GM23338 (cell line): ENCODE measurements around the gene ERBB4. TPM values are rescaled to one million over a fixed set of nuclear protein-coding genes. Genes with fewer than 3 reads are reported as not detected.

Experiments used
- ATAC-seq: fragments of 200-7000 bp; cut with Tn5 transposase; 3 replicates; pipeline ENCODE4 v1.9.1; 2020
- DNase-seq: peaks from one replicate; pipeline ENCODE4 v3.0.0-alpha.2; 2015; ENCODE audit warnings: low spot score
- H2AFZ ChIP-seq: fragments of 200-600 bp; sonication (generic); 2 replicates; pipeline ENCODE4 v1.8.0; 2016; ENCODE audit warnings: antibody characterized with exemption, mild to moderate bottlenecking, moderate library complexity
- H3F3A ChIP-seq: fragments of 200-600 bp; sonication (generic); replicated peaks from 2 replicates; pipeline ENCODE4 v1.8.0; 2017; ENCODE audit warnings: antibody characterized with exemption, mixed run types, low read depth
- H3K27ac ChIP-seq: fragments of 200-600 bp; sonication (generic); 2 replicates; pipeline ENCODE4 v1.6.1; 2016; ENCODE audit warnings: low read depth
- H3K27me3 ChIP-seq: fragments of 200-600 bp; sonication (generic); 2 replicates; pipeline ENCODE4 v1.8.0; 2016; ENCODE audit warnings: mild to moderate bottlenecking, mixed run types, moderate library complexity; ENCODE audit not compliant: insufficient read depth
- H3K36me3 ChIP-seq: fragments of 200-600 bp; sonication (generic); 2 replicates; pipeline ENCODE4 v1.8.0; 2016; ENCODE audit warnings: mild to moderate bottlenecking; ENCODE audit not compliant: insufficient read depth
- H3K4me1 ChIP-seq: fragments of 200-600 bp; sonication (generic); 2 replicates; pipeline ENCODE4 v1.8.0; 2016; ENCODE audit warnings: mild to moderate bottlenecking, moderate library complexity; ENCODE audit not compliant: insufficient read depth
- H3K4me2 ChIP-seq: fragments of 200-600 bp; sonication (generic); 2 replicates; pipeline ENCODE4 v1.7.1; 2017; ENCODE audit warnings: mixed run types
- H3K4me3 ChIP-seq: fragments of 200-600 bp; sonication (generic); 2 replicates; pipeline ENCODE4 v1.6.1; 2016; ENCODE audit warnings: mixed run types
- H3K79me2 ChIP-seq: fragments of 200-600 bp; sonication (generic); replicated peaks from 2 replicates; pipeline ENCODE4 v1.8.0; 2017; ENCODE audit warnings: mild to moderate bottlenecking; ENCODE audit not compliant: insufficient read depth
- H3K9me2 ChIP-seq: fragments of 200-600 bp; sonication (generic); 2 replicates; pipeline ENCODE4 v1.8.0; 2017; ENCODE audit not compliant: insufficient read depth
- H4K20me1 ChIP-seq: fragments of 200-600 bp; sonication (generic); replicated peaks from 2 replicates; pipeline ENCODE4 v1.8.0; 2017; ENCODE audit warnings: mild to moderate bottlenecking; ENCODE audit not compliant: insufficient read depth
- H3K27ac Mint-ChIP-seq: 2 replicates; pipeline ENCODE4 v1.8.0; 2020; ENCODE audit warnings: inconsistent platforms, mild to moderate bottlenecking, moderate library complexity, mixed read lengths
- H3K27me3 Mint-ChIP-seq: 3 replicates; pipeline ENCODE4 v1.8.0; 2022; ENCODE audit warnings: low read depth, mild to moderate bottlenecking, moderate library complexity, mixed read lengths, inconsistent platforms; ENCODE audit not compliant: insufficient read depth, poor library complexity
- H3K36me3 Mint-ChIP-seq: 3 replicates; pipeline ENCODE4 v1.8.0; 2021; ENCODE audit warnings: low read depth, mild to moderate bottlenecking, inconsistent platforms, moderate library complexity, mixed read lengths
- H3K4me1 Mint-ChIP-seq: 3 replicates; pipeline ENCODE4 v1.8.0; 2020; ENCODE audit warnings: mild to moderate bottlenecking, inconsistent platforms, mixed read lengths
- H3K4me3 Mint-ChIP-seq: 3 replicates; pipeline ENCODE4 v1.8.0; 2021; ENCODE audit warnings: moderate library complexity, mild to moderate bottlenecking, inconsistent platforms, mixed read lengths
- H3K9me3 Mint-ChIP-seq: 3 replicates; pipeline ENCODE4 v1.8.0; 2020; ENCODE audit warnings: moderate library complexity, mild to moderate bottlenecking, inconsistent platforms, mixed read lengths
- EZH2 ChIP-seq: fragments of 200-600 bp; sonication (generic); IDR thresholded peaks from one replicate; pipeline ENCODE4 v1.8.0; 2017; ENCODE audit warnings: antibody characterized with exemption, mild to moderate bottlenecking, low read depth; ENCODE audit not compliant: unreplicated experiment
- JUNB ChIP-seq: IDR thresholded peaks from one replicate; pipeline ENCODE4 v1.6.1; 2016; ENCODE audit warnings: antibody characterized with exemption; ENCODE audit not compliant: unreplicated experiment
- NANOG ChIP-seq: IDR thresholded peaks from 2 replicates; pipeline ENCODE4 v1.6.1; 2016; ENCODE audit warnings: antibody characterized with exemption, borderline replicate concordance
- POLR2AphosphoS5 ChIP-seq: IDR thresholded peaks from 2 replicates; pipeline ENCODE4 v1.6.1; 2016; ENCODE audit warnings: antibody characterized with exemption, low read depth
- STAT1 ChIP-seq: IDR thresholded peaks from one replicate; pipeline ENCODE4 v1.6.1; 2016; ENCODE audit warnings: antibody characterized with exemption; ENCODE audit not compliant: unreplicated experiment
- polyA plus RNA-seq: library from polyadenylated mRNA; unstranded; fragments of >200 nt; fragmentation: Nextera tagmentation; extraction: Ambion mirVana; gene quantifications from 2 replicates; pipeline ENCODE4 v1.2.1, GENCODE V29; 2016
- total RNA-seq: library from RNA; depleted of rRNA; stranded (reverse); fragments of >200 nt; shearing (Covaris generic); gene quantifications from 2 replicates; pipeline ENCODE4 v1.2.3, GENCODE V29; 2014
- TF ChIP-seq, protein P1 (sequence below), 2 experiments: fragments of 200-600 bp in 1 of 2; sonication (generic) in 1 of 2; conservative IDR thresholded peaks; 2 replicates each; pipeline versions ENCODE4 v1.5.1 to v1.6.1; 2016 to 2017; ENCODE audit warnings: antibody characterized with exemption in 2 of 2, low read depth in 2 of 2, mild to moderate bottlenecking in 2 of 2, moderate library complexity in 1 of 2
- TF ChIP-seq, protein P2 (sequence below): IDR thresholded peaks from 2 replicates; pipeline ENCODE4 v1.6.1; 2016; ENCODE audit warnings: antibody characterized with exemption
- TF ChIP-seq, protein P3 (sequence below): fragments of 250-450 bp; sonication (Bioruptor Pico); IDR thresholded peaks from 2 replicates; pipeline ENCODE4 v1.5.0; 2020; ENCODE audit warnings: mild to moderate bottlenecking, moderate library complexity

Gene ERBB4
- total and polyA plus RNA-seq, 2 experiments from 2014 or later: 0.73 to 1.1 TPM

DNA sequence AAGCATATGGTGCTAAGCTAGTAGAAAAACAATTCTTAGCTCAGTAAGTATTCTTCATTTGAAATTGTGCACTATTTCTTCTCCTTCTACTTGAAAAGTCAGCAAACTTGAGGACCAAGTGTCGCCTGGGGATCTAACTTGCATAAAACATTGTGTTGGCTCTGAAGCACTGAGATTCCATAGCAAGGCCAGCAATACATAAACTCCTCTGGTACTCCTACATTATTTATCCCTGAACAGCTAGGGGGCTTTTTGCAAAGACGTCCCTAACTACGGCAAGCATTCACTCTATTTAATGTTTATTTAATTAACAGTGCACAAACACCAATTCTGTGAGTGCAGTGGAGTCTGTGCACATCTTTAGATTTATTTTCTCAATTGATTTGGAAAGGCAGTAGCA, 392.2 kb downstream of the ERBB4 start:
- no peak overlapping the region for H3K27ac Mint-ChIP-seq
- H3K27ac ChIP-seq: no peak overlapping the region

DNA sequence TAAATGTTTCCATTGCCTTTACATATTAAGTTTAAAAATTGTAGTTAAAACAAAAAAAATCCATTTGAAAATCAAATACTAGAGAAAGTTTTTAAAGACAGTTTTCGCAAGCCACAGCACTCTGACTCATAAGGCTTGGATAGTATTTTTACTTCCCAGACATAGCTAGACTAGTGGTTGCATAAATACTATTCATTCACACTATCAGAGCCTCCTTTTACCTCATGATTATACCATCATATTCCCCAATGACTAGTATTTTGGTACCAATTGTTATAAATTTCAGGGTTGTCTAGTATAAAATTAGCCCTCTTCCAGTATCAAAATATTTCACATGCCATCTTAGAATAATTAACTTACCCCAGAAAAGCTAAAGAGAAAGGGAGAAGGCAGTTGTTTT, 393.5 kb downstream of the ERBB4 start:
- Histone ChIP-seq H3K36me3 (no peaks in the 10 kb centered on the region), H3K4me3 (no peak overlapping the region), H3K9me2 (no peaks in the 10 kb centered on the region), H3K27me3 (no peaks in the 10 kb centered on the region), H3K4me2 (no peak overlapping the region), H2AFZ (no peak overlapping the region), H3K79me2 (no peaks in the 10 kb centered on the region), H3K27ac (no peak overlapping the region), H3F3A (no peaks in the 10 kb centered on the region), H4K20me1 (no peaks in the 10 kb centered on the region), H3K4me1 (no peaks in the 10 kb centered on the region)
- ATAC-seq: no peak
- no peak for DNase-seq
- TF ChIP-seq EZH2: no peak
- no peak for TF ChIP-seq STAT1
- Mint-ChIP-seq H3K36me3 (no peaks in the 10 kb centered on the region), H3K4me3 (no peak overlapping the region), H3K27ac (no peak overlapping the region), H3K9me3 (peaks cover 3% of the 10 kb centered on the region; the same call in 1 of the 3 replicates), H3K27me3 (no peaks in the 10 kb centered on the region), H3K4me1 (no peaks in the 10 kb centered on the region)

More for the DNA sequence above, 392.2 kb downstream of the ERBB4 start:
- Mint-ChIP-seq H3K9me3 (peaks cover 3% of the 10 kb centered on the region; the same call in 1 of the 3 replicates), H3K27me3 (no peaks in the 10 kb centered on the region), H3K4me1 (no peaks in the 10 kb centered on the region), H3K36me3 (no peaks in the 10 kb centered on the region), H3K4me3 (no peak overlapping the region)
- no peak for ATAC-seq
- H3K36me3 ChIP-seq: no peaks in the 10 kb centered on the region
- no peak for DNase-seq
- H3K4me2 ChIP-seq: no peak overlapping the region
- H3F3A ChIP-seq: no peaks in the 10 kb centered on the region
- H3K9me2 ChIP-seq: no peaks in the 10 kb centered on the region
- TF ChIP-seq, protein P1, sequence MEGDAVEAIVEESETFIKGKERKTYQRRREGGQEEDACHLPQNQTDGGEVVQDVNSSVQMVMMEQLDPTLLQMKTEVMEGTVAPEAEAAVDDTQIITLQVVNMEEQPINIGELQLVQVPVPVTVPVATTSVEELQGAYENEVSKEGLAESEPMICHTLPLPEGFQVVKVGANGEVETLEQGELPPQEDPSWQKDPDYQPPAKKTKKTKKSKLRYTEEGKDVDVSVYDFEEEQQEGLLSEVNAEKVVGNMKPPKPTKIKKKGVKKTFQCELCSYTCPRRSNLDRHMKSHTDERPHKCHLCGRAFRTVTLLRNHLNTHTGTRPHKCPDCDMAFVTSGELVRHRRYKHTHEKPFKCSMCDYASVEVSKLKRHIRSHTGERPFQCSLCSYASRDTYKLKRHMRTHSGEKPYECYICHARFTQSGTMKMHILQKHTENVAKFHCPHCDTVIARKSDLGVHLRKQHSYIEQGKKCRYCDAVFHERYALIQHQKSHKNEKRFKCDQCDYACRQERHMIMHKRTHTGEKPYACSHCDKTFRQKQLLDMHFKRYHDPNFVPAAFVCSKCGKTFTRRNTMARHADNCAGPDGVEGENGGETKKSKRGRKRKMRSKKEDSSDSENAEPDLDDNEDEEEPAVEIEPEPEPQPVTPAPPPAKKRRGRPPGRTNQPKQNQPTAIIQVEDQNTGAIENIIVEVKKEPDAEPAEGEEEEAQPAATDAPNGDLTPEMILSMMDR (conservative IDR thresholded peaks at IDR 0.05; ENCODE audit: low read depth in 2 of 2): no peak
- no peaks in the 10 kb centered on the region for H4K20me1 ChIP-seq
- H3K79me2 ChIP-seq: no peaks in the 10 kb centered on the region
- no peaks in the 10 kb centered on the region for H3K27me3 ChIP-seq
- H3K4me1 ChIP-seq: no peaks in the 10 kb centered on the region
- no peak overlapping the region for H2AFZ ChIP-seq
- no peak overlapping the region for H3K4me3 ChIP-seq

DNA sequence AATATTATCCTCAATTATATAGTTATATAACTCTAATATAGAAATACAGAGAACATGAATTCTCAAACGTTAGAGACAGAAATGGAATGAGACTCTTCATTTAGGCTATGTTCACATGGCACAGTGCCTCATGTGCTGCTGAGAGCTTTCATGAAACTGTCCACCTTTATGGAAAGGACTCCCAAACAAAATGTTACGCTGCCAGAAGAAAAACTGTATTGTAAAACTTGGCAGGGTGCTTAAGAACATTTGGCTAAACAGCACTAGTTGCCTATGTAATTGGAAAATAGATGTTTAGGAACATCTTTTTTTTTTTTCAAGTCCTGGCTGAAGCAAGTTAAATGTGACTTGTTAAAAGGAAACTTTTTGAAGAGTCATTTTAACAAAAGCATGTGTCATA, 396.0 kb downstream of the ERBB4 start:
- Histone ChIP-seq H3K79me2 (no peaks in the 10 kb centered on the region), H3K36me3 (no peaks in the 10 kb centered on the region), H3K4me2 (no peak overlapping the region), H2AFZ (no peak overlapping the region), H3F3A (no peaks in the 10 kb centered on the region), H3K27ac (no peak overlapping the region), H3K4me1 (no peaks in the 10 kb centered on the region), H3K27me3 (no peaks in the 10 kb centered on the region), H3K9me2 (no peaks in the 10 kb centered on the region), H4K20me1 (no peaks in the 10 kb centered on the region), H3K4me3 (no peak overlapping the region)
- Mint-ChIP-seq H3K27me3 (no peaks in the 10 kb centered on the region), H3K9me3 (no peaks in the 10 kb centered on the region), H3K4me1 (no peaks in the 10 kb centered on the region), H3K36me3 (no peaks in the 10 kb centered on the region), H3K4me3 (no peak overlapping the region), H3K27ac (no peak overlapping the region)
- DNase-seq (no peak), ATAC-seq (no peak)
- TF ChIP-seq, protein P2, sequence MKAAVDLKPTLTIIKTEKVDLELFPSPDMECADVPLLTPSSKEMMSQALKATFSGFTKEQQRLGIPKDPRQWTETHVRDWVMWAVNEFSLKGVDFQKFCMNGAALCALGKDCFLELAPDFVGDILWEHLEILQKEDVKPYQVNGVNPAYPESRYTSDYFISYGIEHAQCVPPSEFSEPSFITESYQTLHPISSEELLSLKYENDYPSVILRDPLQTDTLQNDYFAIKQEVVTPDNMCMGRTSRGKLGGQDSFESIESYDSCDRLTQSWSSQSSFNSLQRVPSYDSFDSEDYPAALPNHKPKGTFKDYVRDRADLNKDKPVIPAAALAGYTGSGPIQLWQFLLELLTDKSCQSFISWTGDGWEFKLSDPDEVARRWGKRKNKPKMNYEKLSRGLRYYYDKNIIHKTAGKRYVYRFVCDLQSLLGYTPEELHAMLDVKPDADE: no peak
- no peak for TF ChIP-seq POLR2AphosphoS5
- TF ChIP-seq, protein P3, sequence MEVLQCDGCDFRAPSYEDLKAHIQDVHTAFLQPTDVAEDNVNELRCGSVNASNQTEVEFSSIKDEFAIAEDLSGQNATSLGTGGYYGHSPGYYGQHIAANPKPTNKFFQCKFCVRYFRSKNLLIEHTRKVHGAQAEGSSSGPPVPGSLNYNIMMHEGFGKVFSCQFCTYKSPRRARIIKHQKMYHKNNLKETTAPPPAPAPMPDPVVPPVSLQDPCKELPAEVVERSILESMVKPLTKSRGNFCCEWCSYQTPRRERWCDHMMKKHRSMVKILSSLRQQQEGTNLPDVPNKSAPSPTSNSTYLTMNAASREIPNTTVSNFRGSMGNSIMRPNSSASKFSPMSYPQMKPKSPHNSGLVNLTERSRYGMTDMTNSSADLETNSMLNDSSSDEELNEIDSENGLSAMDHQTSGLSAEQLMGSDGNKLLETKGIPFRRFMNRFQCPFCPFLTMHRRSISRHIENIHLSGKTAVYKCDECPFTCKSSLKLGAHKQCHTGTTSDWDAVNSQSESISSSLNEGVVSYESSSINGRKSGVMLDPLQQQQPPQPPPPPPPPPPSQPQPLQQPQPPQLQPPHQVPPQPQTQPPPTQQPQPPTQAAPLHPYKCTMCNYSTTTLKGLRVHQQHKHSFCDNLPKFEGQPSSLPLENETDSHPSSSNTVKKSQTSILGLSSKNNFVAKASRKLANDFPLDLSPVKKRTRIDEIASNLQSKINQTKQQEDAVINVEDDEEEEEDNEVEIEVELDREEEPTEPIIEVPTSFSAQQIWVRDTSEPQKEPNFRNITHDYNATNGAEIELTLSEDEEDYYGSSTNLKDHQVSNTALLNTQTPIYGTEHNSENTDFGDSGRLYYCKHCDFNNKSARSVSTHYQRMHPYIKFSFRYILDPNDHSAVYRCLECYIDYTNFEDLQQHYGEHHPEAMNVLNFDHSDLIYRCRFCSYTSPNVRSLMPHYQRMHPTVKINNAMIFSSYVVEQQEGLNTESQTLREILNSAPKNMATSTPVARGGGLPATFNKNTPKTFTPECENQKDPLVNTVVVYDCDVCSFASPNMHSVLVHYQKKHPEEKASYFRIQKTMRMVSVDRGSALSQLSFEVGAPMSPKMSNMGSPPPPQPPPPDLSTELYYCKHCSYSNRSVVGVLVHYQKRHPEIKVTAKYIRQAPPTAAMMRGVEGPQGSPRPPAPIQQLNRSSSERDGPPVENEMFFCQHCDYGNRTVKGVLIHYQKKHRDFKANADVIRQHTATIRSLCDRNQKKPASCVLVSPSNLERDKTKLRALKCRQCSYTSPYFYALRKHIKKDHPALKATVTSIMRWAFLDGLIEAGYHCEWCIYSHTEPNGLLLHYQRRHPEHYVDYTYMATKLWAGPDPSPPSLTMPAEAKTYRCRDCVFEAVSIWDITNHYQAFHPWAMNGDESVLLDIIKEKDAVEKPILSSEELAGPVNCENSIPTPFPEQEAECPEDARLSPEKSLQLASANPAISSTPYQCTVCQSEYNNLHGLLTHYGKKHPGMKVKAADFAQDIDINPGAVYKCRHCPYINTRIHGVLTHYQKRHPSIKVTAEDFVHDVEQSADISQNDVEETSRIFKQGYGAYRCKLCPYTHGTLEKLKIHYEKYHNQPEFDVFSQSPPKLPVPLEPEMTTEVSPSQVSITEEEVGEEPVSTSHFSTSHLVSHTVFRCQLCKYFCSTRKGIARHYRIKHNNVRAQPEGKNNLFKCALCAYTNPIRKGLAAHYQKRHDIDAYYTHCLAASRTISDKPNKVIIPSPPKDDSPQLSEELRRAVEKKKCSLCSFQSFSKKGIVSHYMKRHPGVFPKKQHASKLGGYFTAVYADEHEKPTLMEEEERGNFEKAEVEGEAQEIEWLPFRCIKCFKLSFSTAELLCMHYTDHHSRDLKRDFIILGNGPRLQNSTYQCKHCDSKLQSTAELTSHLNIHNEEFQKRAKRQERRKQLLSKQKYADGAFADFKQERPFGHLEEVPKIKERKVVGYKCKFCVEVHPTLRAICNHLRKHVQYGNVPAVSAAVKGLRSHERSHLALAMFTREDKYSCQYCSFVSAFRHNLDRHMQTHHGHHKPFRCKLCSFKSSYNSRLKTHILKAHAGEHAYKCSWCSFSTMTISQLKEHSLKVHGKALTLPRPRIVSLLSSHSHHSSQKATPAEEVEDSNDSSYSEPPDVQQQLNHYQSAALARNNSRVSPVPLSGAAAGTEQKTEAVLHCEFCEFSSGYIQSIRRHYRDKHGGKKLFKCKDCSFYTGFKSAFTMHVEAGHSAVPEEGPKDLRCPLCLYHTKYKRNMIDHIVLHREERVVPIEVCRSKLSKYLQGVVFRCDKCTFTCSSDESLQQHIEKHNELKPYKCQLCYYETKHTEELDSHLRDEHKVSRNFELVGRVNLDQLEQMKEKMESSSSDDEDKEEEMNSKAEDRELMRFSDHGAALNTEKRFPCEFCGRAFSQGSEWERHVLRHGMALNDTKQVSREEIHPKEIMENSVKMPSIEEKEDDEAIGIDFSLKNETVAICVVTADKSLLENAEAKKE (CRISPR knock-in tag): no peak
- no peak for TF ChIP-seq JUNB
- no peak for TF ChIP-seq NANOG
